ENCODE measurements around the gene C5orf52. TPM values are rescaled to one million over a fixed set of nuclear protein-coding genes. Genes with fewer than 3 reads are reported as not detected.

The C5orf52 gene
- total RNA-seq, 2 experiments from 2014 or later: not detected

- no peak for ATAC-seq (ENCODE audit: poor library complexity)
- Mint-ChIP-seq H3K9me3 (no peaks in the 10 kb centered on the region), H3K27me3 (no peaks in the 10 kb centered on the region), H3K36me3 (ENCODE audit: low read depth) (no peaks in the 10 kb centered on the region), H3K27ac (no peak overlapping the region), H3K4me1 (ENCODE audit: low read depth) (no peaks in the 10 kb centered on the region), H3K4me3 (no peak overlapping the region)
- no peak overlapping the region for H3K4me3 ChIP-seq (ENCODE audit: low read length)
- H3K27me3 ChIP-seq (ENCODE audit: control insufficient read depth in 1 of 2, insufficient read depth in 2 of 2, low read length in 2 of 2): no peaks in the 10 kb centered on the region
- no peak for DNase-seq
- CTCF ChIA-PET: no interaction called here
- no peak for TF ChIP-seq CTCF (IDR thresholded peaks at IDR 0.05)
- H3K36me3 ChIP-seq (ENCODE audit: insufficient read depth, low read length): no peaks in the 10 kb centered on the region
- no peaks in the 10 kb centered on the region for H3K4me1 ChIP-seq (ENCODE audit: insufficient read depth, low read length)
- POLR2A ChIA-PET: no interaction called here
- no peaks in the 10 kb centered on the region for H3K9me3 ChIP-seq (ENCODE audit: control insufficient read depth in 1 of 2, insufficient read depth in 1 of 2, low read length in 2 of 2)
- intact Hi-C loops (cut with DNase I, micrococcal nuclease): no loop called here
- H3K27ac ChIP-seq (ENCODE audit: low read depth in 1 of 2, low read length in 2 of 2): no peak overlapping the region
Observed at GRCh38 chr5:157677931-157678330, 6.6 kb downstream of the C5orf52 start.

- no peaks in the 10 kb centered on the region for H3K9me3 Mint-ChIP-seq
- H3K27ac Mint-ChIP-seq: no peak overlapping the region
- TF ChIP-seq CTCF (IDR thresholded peaks at IDR 0.05): no peak
Observed at GRCh38 chr5:157679801-157680200, 8.5 kb downstream of the C5orf52 start.

GRCh38 chr5:157680239-157680638 lies 8.9 kb downstream of the C5orf52 start:
- POLR2A ChIA-PET: no interaction called here
- CTCF ChIA-PET: no interaction called here
- H3K27me3 Mint-ChIP-seq: no peaks in the 10 kb centered on the region
- Histone ChIP-seq H3K36me3 (ENCODE audit: insufficient read depth, low read length) (no peaks in the 10 kb centered on the region), H3K9me3 (ENCODE audit: control insufficient read depth in 1 of 2, insufficient read depth in 1 of 2, low read length in 2 of 2) (no peaks in the 10 kb centered on the region), H3K4me1 (ENCODE audit: insufficient read depth, low read length) (no peaks in the 10 kb centered on the region), H3K4me3 (ENCODE audit: low read length) (no peak overlapping the region), H3K27me3 (ENCODE audit: control insufficient read depth in 1 of 2, insufficient read depth in 2 of 2, low read length in 2 of 2) (no peaks in the 10 kb centered on the region), H3K27ac (ENCODE audit: low read depth in 1 of 2, low read length in 2 of 2) (no peak overlapping the region)
- intact Hi-C loops (cut with DNase I, micrococcal nuclease): no loop called here
- no peak overlapping the region for H3K27ac Mint-ChIP-seq
- no peak for ATAC-seq (ENCODE audit: poor library complexity)
- DNase-seq: no peak
- no peaks in the 10 kb centered on the region for H3K4me1 Mint-ChIP-seq (ENCODE audit: low read depth)
- no peak overlapping the region for H3K4me3 Mint-ChIP-seq
- no peaks in the 10 kb centered on the region for H3K9me3 Mint-ChIP-seq
- no peaks in the 10 kb centered on the region for H3K36me3 Mint-ChIP-seq (ENCODE audit: low read depth)
- no peak for TF ChIP-seq CTCF (IDR thresholded peaks at IDR 0.05)

More at GRCh38 chr5:157679801-157680200, 8.5 kb downstream of the C5orf52 start:
- no peaks in the 10 kb centered on the region for H3K4me1 Mint-ChIP-seq (ENCODE audit: low read depth)
- no peaks in the 10 kb centered on the region for H3K27me3 ChIP-seq (ENCODE audit: control insufficient read depth in 1 of 2, insufficient read depth in 2 of 2, low read length in 2 of 2)
- CTCF ChIA-PET: no interaction called here
- H3K4me1 ChIP-seq (ENCODE audit: insufficient read depth, low read length): no peaks in the 10 kb centered on the region
- no peaks in the 10 kb centered on the region for H3K9me3 ChIP-seq (ENCODE audit: control insufficient read depth in 1 of 2, insufficient read depth in 1 of 2, low read length in 2 of 2)
- H3K27ac ChIP-seq (ENCODE audit: low read depth in 1 of 2, low read length in 2 of 2): no peak overlapping the region
- ATAC-seq (ENCODE audit: poor library complexity) (no peak), DNase-seq (no peak)
- no peaks in the 10 kb centered on the region for H3K36me3 ChIP-seq (ENCODE audit: insufficient read depth, low read length)
- no peak overlapping the region for H3K4me3 ChIP-seq (ENCODE audit: low read length)
- intact Hi-C loops (cut with DNase I, micrococcal nuclease): no loop called here
- no peak overlapping the region for H3K4me3 Mint-ChIP-seq
- no peaks in the 10 kb centered on the region for H3K36me3 Mint-ChIP-seq (ENCODE audit: low read depth)
- no peaks in the 10 kb centered on the region for H3K27me3 Mint-ChIP-seq
- POLR2A ChIA-PET: no interaction called here
